Kidney (tissue), 14 donors: ENCODE data around the gene PCK2. TPM values are rescaled to one million over a fixed set of nuclear protein-coding genes. Genes with fewer than 3 reads are reported as not detected.

Experiments used
- DNase-seq, 5 donors: peaks; one replicate each; pipeline ENCODE4 v3.0.0-alpha.2; 2013 to 2020
- FAIRE-seq: peaks from 2 replicates; lab custom pipeline; 2012; peaks lifted over from hg19 to GRCh38; lab: Jason Lieb, UNC
- H3K27ac ChIP-seq, 2 donors: one replicate each; pipeline ENCODE4 v1.7.0; 2013; ENCODE audit warnings: low read depth in 2 of 2, low read length in 2 of 2, inconsistent platforms in 1 of 2
- H3K27me3 ChIP-seq: one replicate; pipeline ENCODE4 v1.7.1; 2013; ENCODE audit warnings: low read length, inconsistent platforms; ENCODE audit not compliant: control insufficient read depth, insufficient read depth
- H3K36me3 ChIP-seq, 3 donors: one replicate each; pipeline versions ENCODE4 v1.7.0 to v1.7.1; 2013; ENCODE audit warnings: low read length in 3 of 3, control low read depth in 1 of 3, inconsistent platforms in 1 of 3; ENCODE audit not compliant: insufficient read depth in 3 of 3, control insufficient read depth in 2 of 3
- H3K4me1 ChIP-seq, 3 donors: one replicate each; pipeline versions ENCODE4 v1.7.0 to v1.7.1; 2013; ENCODE audit warnings: low read length in 3 of 3, inconsistent platforms in 1 of 3, low read depth in 1 of 3; ENCODE audit not compliant: control insufficient read depth in 2 of 3, insufficient read depth in 2 of 3
- H3K4me3 ChIP-seq, 3 donors: one replicate each; pipeline versions ENCODE4 v1.7.0 to v1.8.1; 2013; ENCODE audit warnings: low read length in 3 of 3, control low read depth in 1 of 3, inconsistent platforms in 1 of 3
- H3K9ac ChIP-seq, 3 donors: one replicate each; pipeline versions ENCODE4 v1.7.0 to v1.7.1; 2013; ENCODE audit warnings: low read length in 3 of 3, control low read depth in 1 of 3, inconsistent platforms in 1 of 3
- H3K9me3 ChIP-seq, 3 donors: one replicate each; pipeline versions ENCODE4 v1.7.0 to v1.7.1; 2013; ENCODE audit warnings: low read length in 3 of 3, control low read depth in 1 of 3, inconsistent platforms in 1 of 3; ENCODE audit not compliant: control insufficient read depth in 2 of 3, insufficient read depth in 1 of 3
- CTCF ChIP-seq: IDR thresholded peaks from 3 replicates; pipeline ENCODE4 v1.5.1; 2012; ENCODE audit warnings: mild to moderate bottlenecking, moderate library complexity, borderline replicate concordance; ENCODE audit not compliant: insufficient read depth; ENCODE audit errors: extremely low read depth
- intact Hi-C: fragments of 100-400 bp; cut with DNase I; formaldehyde crosslinking; loops from one replicate; pipeline ENCODE4 v1.11.1; 2022
- polyA plus RNA-seq: library from polyadenylated mRNA; stranded (reverse); fragments of 350-450 nt; fragmentation: Illumina TruSeq; extraction: RNeasy Lipid Tissue Mini Kit (QIAGEN cat#74804); gene quantifications from one replicate; pipeline ENCODE4 v1.2.3, GENCODE V29; 2014; ENCODE audit warnings: low read depth, low replicate concordance; ENCODE audit not compliant: insufficient read depth
- total RNA-seq: library from RNA; stranded (reverse); fragmentation: NEBNext Ultra II Directional; extraction: Animal tissue kit (Norgen Biotek cat#: 25700); gene quantifications from one replicate; pipeline ENCODE4 v1.2.1, GENCODE V29; 2021
- donor health status: control.
- donor health status: control.
- donor health status: control.
- donor health status: control.
- donor health status: control.
- donor health status: DM: yes; HTN: yes; CAD: no.
- donor health status: Normal renal cell carcinoma (clear cell type).

The PCK2 gene
- total and polyA plus RNA-seq, 2 donors from 2014 or later = 36.1 to 140 TPM

- Histone ChIP-seq H3K27ac (no peak overlapping the region), H3K9ac (no peak overlapping the region), H3K27me3 (no peaks in the 10 kb centered on the region), H3K4me3 (no peak overlapping the region), H3K4me1 (peaks cover 0 to 10% (median 0%) of the 10 kb centered on the region in 3 donors), H3K9me3 (no peaks in the 10 kb centered on the region), H3K36me3 (peaks cover 0 to 31% (median 16%) of the 10 kb centered on the region in 3 donors)
- intact Hi-C loops = no loop called here
- no peak for TF ChIP-seq CTCF
- DNase-seq (peak in 1 of 5 donors; percentile 7), FAIRE-seq (no peak)
Measured at GRCh38 chr14:24100197-24100981, 6.3 kb downstream of the PCK2 start.

GRCh38 chr14:24100982-24101494, 6.9 kb downstream of the PCK2 start:
- H3K9ac ChIP-seq = peak overlapping the region in 1 of 3 donors; percentile 16
- DNase-seq = no peak
- peaks cover 0 to 6% (median 0%) of the 10 kb centered on the region in 3 donors for H3K4me1 ChIP-seq
- H3K27me3 ChIP-seq = no peaks in the 10 kb centered on the region
- no peak overlapping the region for H3K4me3 ChIP-seq
- H3K27ac ChIP-seq = no peak overlapping the region
- FAIRE-seq = no peak
- no peaks in the 10 kb centered on the region for H3K9me3 ChIP-seq
- peaks cover 0 to 31% (median 16%) of the 10 kb centered on the region in 3 donors for H3K36me3 ChIP-seq
- intact Hi-C loops = no loop called here
- TF ChIP-seq CTCF = no peak

GRCh38 chr14:24102357-24103048, 8.4 kb downstream of the PCK2 start:
- FAIRE-seq (no peak), DNase-seq (no peak)
- Histone ChIP-seq H3K4me3 (no peak overlapping the region), H3K4me1 (peaks cover 0 to 2% (median 0%) of the 10 kb centered on the region in 3 donors), H3K9me3 (no peaks in the 10 kb centered on the region), H3K9ac (no peak overlapping the region), H3K27me3 (no peaks in the 10 kb centered on the region), H3K27ac (no peak overlapping the region), H3K36me3 (peaks cover 0 to 23% (median 15%) of the 10 kb centered on the region in 3 donors)
- TF ChIP-seq CTCF = no peak
- intact Hi-C loops = no loop called here
